K562 (cell line): ENCODE results near the gene CSF2. TPM values are rescaled to one million over a fixed set of nuclear protein-coding genes. Genes with fewer than 3 reads are reported as not detected.

Source experiments
- ATAC-seq: fragments of 200-7000 bp; cut with Tn5 transposase; 3 replicates; pipeline ENCODE4 v1.9.1; 2020; ENCODE audit warnings: moderate library complexity
- BruUV-seq: library from RNA; stranded (reverse); fragments of 400-500 nt; replicated peaks from 2 replicates; lab custom pipeline; 2021; lab: Mats Ljungman, UMichigan
- CTCF ChIA-PET: fragments of 300-600 bp; formaldehyde crosslinking; extraction: SDS; loops from one replicate; lab custom pipeline; 2021; ENCODE audit warnings: low intra/inter-chr PET ratio; lab: Yijun Ruan, JAX
- POLR2A ChIA-PET: fragments of 300-600, 350-650 bp; sonication (Branson Sonifier 250); formaldehyde crosslinking; extraction: SDS; loops from one replicate; lab custom pipeline; 2021; ENCODE audit warnings: antibody characterized with exemption, inconsistent platforms; lab: Yijun Ruan, JAX
- DNase-seq, 4 experiments: peaks; one replicate each; pipeline versions ENCODE4 v3.0.0 to v3.0.0-alpha.2; 2011 to 2018; ENCODE audit warnings: low spot score in 3 of 4, mixed read lengths in 3 of 4; ENCODE audit errors: extremely low read depth in 1 of 4
- FAIRE-seq: peaks from 2 replicates; lab custom pipeline; 2011; peaks lifted over from hg19 to GRCh38; lab: Jason Lieb, UNC
- H2AFZ ChIP-seq: 2 replicates; pipeline ENCODE4 v1.6.0; 2011; ENCODE audit warnings: low read depth, low read length, control low read depth, inconsistent platforms
- H3K27ac ChIP-seq: fragments of 200-600 bp; 3 replicates; pipeline ENCODE4 v1.8.0; 2011; ENCODE audit warnings: low read depth, mild to moderate bottlenecking, control low read depth, inconsistent platforms, low read length, moderate library complexity, mixed read lengths; ENCODE audit errors: extremely low read depth
- H3K27me3 ChIP-seq, 2 experiments: fragments of 300-600 bp in 1 of 2; 2 replicates in 1 of 2; 3 replicates in 1 of 2; pipeline versions ENCODE4 v1.6.0 to v1.8.0; 2011; ENCODE audit warnings: inconsistent platforms in 2 of 2, low read length in 2 of 2, mild to moderate bottlenecking in 1 of 2, mixed read lengths in 1 of 2, moderate library complexity in 1 of 2; ENCODE audit not compliant: control insufficient read depth in 2 of 2, insufficient read depth in 2 of 2
- H3K36me3 ChIP-seq: fragments of 300-600 bp; 3 replicates; pipeline ENCODE4 v1.8.0; 2011; ENCODE audit warnings: mild to moderate bottlenecking, low read length, inconsistent platforms; ENCODE audit not compliant: control insufficient read depth, insufficient read depth
- H3K4me1 ChIP-seq, 2 experiments: fragments of 200-600 bp in 1 of 2; replicated peaks in 1 of 2; 2 replicates in 1 of 2; 3 replicates in 1 of 2; pipeline versions ENCODE4 v1.5.1 to v1.8.0; 2011; ENCODE audit warnings: inconsistent platforms in 2 of 2, low read length in 2 of 2, mild to moderate bottlenecking in 1 of 2, mixed read lengths in 1 of 2, moderate library complexity in 1 of 2; ENCODE audit not compliant: control insufficient read depth in 2 of 2, insufficient read depth in 2 of 2
- H3K4me2 ChIP-seq: 2 replicates; pipeline ENCODE4 v1.6.1; 2011; ENCODE audit warnings: low read length, control low read depth, inconsistent platforms, mixed read lengths; ENCODE audit not compliant: insufficient read depth
- H3K4me3 ChIP-seq: fragments of 200-600 bp; sonication (generic), shearing (Covaris generic); 2 replicates; pipeline ENCODE4 v1.5.1; 2016; ENCODE audit warnings: control low read depth, inconsistent platforms
- H3K79me2 ChIP-seq: fragments of 200-600 bp; 3 replicates; pipeline ENCODE4 v1.8.0; 2011; ENCODE audit warnings: low read length, inconsistent platforms; ENCODE audit not compliant: control insufficient read depth, insufficient read depth
- H3K9ac ChIP-seq, 2 experiments: 2 replicates each; pipeline versions ENCODE4 v1.6.0 to v1.6.1; 2011; ENCODE audit warnings: low read depth in 2 of 2, low read length in 2 of 2, control low read depth in 1 of 2, inconsistent platforms in 1 of 2, mild to moderate bottlenecking in 1 of 2, mixed read lengths in 1 of 2; ENCODE audit not compliant: insufficient read depth in 1 of 2
- H3K9me1 ChIP-seq: one replicate; pipeline ENCODE4 v1.6.0; 2011; ENCODE audit warnings: inconsistent platforms, mild to moderate bottlenecking, low read length, moderate library complexity; ENCODE audit not compliant: control insufficient read depth, insufficient read depth
- H3K9me3 ChIP-seq: replicated peaks from 2 replicates; pipeline ENCODE4 v1.5.1; 2011; ENCODE audit warnings: low read depth, low read length, inconsistent platforms; ENCODE audit not compliant: control insufficient read depth, insufficient read depth
- H4K20me1 ChIP-seq: replicated peaks from 2 replicates; pipeline ENCODE4 v1.6.1; 2011; ENCODE audit warnings: low read length, inconsistent platforms, mixed read lengths; ENCODE audit not compliant: control insufficient read depth, insufficient read depth
- BDP1 ChIP-seq: IDR thresholded peaks from 3 replicates; pipeline ENCODE4 v1.6.1; 2011; ENCODE audit not compliant: insufficient read length, insufficient read depth
- CAMTA2 ChIP-seq: fragments of 250-450 bp; sonication (Bioruptor Pico); conservative IDR thresholded peaks from 2 replicates; pipeline ENCODE4 v1.5.1; 2022
- DACH1 ChIP-seq: fragments of 450-650 bp; IDR thresholded peaks from 2 replicates; pipeline ENCODE4 v1.6.1; 2018; ENCODE audit not compliant: partially characterized antibody
- FOXM1 ChIP-seq, 2 experiments: fragments of 450-650 bp in 1 of 2; sonication (generic) in 1 of 2; formaldehyde crosslinking in 1 of 2; IDR thresholded peaks; 2 replicates each; pipeline versions ENCODE4 v1.6.1 to v1.9.0; 2017 to 2022; ENCODE audit warnings: low read depth in 2 of 2, mild to moderate bottlenecking in 2 of 2, missing genetic modification reagents in 1 of 2, moderate library complexity in 1 of 2
- MCM3 ChIP-seq: fragments of 450-650 bp; IDR thresholded peaks from 2 replicates; pipeline ENCODE4 v1.6.1; 2016
- NFYB ChIP-seq: IDR thresholded peaks from 2 replicates; pipeline ENCODE4 v1.6.1; 2011; ENCODE audit warnings: mild to moderate bottlenecking, moderate library complexity; ENCODE audit not compliant: insufficient read length; ENCODE audit errors: extremely low read depth
- PHF20 ChIP-seq: fragments of 450-650 bp; IDR thresholded peaks from 2 replicates; pipeline ENCODE4 v1.6.1; 2018; ENCODE audit not compliant: partially characterized antibody
- PREB ChIP-seq: sonication (generic); formaldehyde crosslinking; IDR thresholded peaks from 2 replicates; pipeline ENCODE4 v1.8.1; 2023; ENCODE audit warnings: mild to moderate bottlenecking, missing genetic modification reagents
- ZNF212 ChIP-seq: fragments of 450-650 bp; formaldehyde crosslinking; IDR thresholded peaks from 2 replicates; pipeline ENCODE4 v1.4.0; 2020; ENCODE audit warnings: mild to moderate bottlenecking
- ZNF785 ChIP-seq: fragments of 250-450 bp; sonication (Bioruptor Pico); IDR thresholded peaks from 2 replicates; pipeline ENCODE4 v1.4.0; 2020; ENCODE audit warnings: mild to moderate bottlenecking
- WGBS: fragments of 100-300 bp; shearing (Covaris generic); methylation state at CpG from one replicate; pipeline ENCODE4 v1.1.6; 2016; ENCODE audit warnings: low coverage, mixed read lengths; ENCODE audit not compliant: insufficient coverage; ENCODE audit errors: missing lambda C conversion rate; 5-methylcytosine and 5-hydroxymethylcytosine counted together
- in situ Hi-C: fragments of 300-500 bp; cut with MboI; formaldehyde crosslinking; loops from 4 replicates; pipeline ENCODE4 v1.15.0; 2018; ENCODE audit warnings: inconsistent platforms, mixed read lengths
- intact Hi-C: fragments of 100-400 bp; cut with micrococcal nuclease; formaldehyde crosslinking; loops from 2 replicates; pipeline ENCODE4 v1.14.2; 2022
- polyA plus RNA-seq, 8 experiments: library from polyadenylated mRNA; depleted of rRNA in 4 of 8; stranded (reverse) in 5 of 8; unstranded in 3 of 8; fragments of >200 nt; fragmentation: Nextera tagmentation in 2 of 8; fragmentation: Illumina TruSeq in 1 of 8; extraction: Ambion mirVana in 2 of 8; extraction: Trizol in 1 of 8; gene quantifications; 2 replicates each; pipeline versions ENCODE4 v1.2.1 to v1.2.3, GENCODE V29; 2011 to 2014; ENCODE audit warnings: inconsistent platforms in 1 of 8, missing spikeins in 1 of 8
- total RNA-seq, 7 experiments: library from RNA; depleted of rRNA in 6 of 7; stranded (reverse); fragments of >200 nt in 6 of 7; fragmentation: Illumina TruSeq in 2 of 7; extraction: Trizol in 2 of 7; gene quantifications; 2 replicates each; pipeline versions ENCODE4 v1.2.1 to v1.2.3, GENCODE V29; 2011 to 2021; ENCODE audit warnings: low replicate concordance in 1 of 7
- TF ChIP-seq, protein P1 (sequence below), 2 experiments: fragments of 450-650 bp; IDR thresholded peaks; 2 replicates each; pipeline ENCODE4 v1.6.1; 2016

The CSF2 gene
- total and polyA plus RNA-seq, 9 of the 15 experiments (the other 6 are each of a cell fraction or from before 2014, with no cell fraction given), result 0.25 to 0.29 TPM; not detected in 7

GRCh38 chr5:132026516-132027008 lies 47.0 kb upstream of the CSF2 start (continued):
- no peak for TF ChIP-seq PREB (CRISPR knock-in tag)
- TF ChIP-seq ZNF212, result no peak
- TF ChIP-seq PHF20, result no peak
- no peak for TF ChIP-seq FOXM1 (IDR thresholded peaks at IDR 0.05; ENCODE audit: low read depth)
- TF ChIP-seq FOXM1 (CRISPR knock-in tag; IDR thresholded peaks at IDR 0.05; ENCODE audit: low read depth), result no peak
- no peak for TF ChIP-seq NFYB
- no peak for TF ChIP-seq ZNF785

GRCh38 chr5:132027027-132027426 lies 46.6 kb upstream of the CSF2 start:
- Histone ChIP-seq H3K4me3 (no peak overlapping the region), H3K79me2 (no peaks in the 10 kb centered on the region), H3K4me1 (peaks cover 3 to 4% of the 10 kb centered on the region in 2 experiments; a peak in 2 of 5 replicates), H3K4me2 (no peak overlapping the region), H4K20me1 (no peaks in the 10 kb centered on the region), H2AFZ (no peak overlapping the region), H3K9me1 (no peaks in the 10 kb centered on the region), H3K9me3 (no peaks in the 10 kb centered on the region), H3K27me3 (peaks cover 9 to 36% of the 10 kb centered on the region in 2 experiments; a peak in 4 of 5 replicates), H3K36me3 (no peaks in the 10 kb centered on the region), H3K9ac (no peak overlapping the region; a peak in 1 of 4 replicates), H3K27ac (no peak overlapping the region)
- no peak for FAIRE-seq
- no peak for ATAC-seq
- no peak for DNase-seq
- no TSS peak for BruUV-seq
- intact Hi-C loops, result no loop called here
- in situ Hi-C loops, result no loop called here
- WGBS, result 0% methylated on average over 2 of the region's 2 CpGs
- POLR2A ChIA-PET, result no interaction called here
- CTCF ChIA-PET, result no interaction called here
- no peak for TF ChIP-seq MCM3
- TF ChIP-seq, protein P1, sequence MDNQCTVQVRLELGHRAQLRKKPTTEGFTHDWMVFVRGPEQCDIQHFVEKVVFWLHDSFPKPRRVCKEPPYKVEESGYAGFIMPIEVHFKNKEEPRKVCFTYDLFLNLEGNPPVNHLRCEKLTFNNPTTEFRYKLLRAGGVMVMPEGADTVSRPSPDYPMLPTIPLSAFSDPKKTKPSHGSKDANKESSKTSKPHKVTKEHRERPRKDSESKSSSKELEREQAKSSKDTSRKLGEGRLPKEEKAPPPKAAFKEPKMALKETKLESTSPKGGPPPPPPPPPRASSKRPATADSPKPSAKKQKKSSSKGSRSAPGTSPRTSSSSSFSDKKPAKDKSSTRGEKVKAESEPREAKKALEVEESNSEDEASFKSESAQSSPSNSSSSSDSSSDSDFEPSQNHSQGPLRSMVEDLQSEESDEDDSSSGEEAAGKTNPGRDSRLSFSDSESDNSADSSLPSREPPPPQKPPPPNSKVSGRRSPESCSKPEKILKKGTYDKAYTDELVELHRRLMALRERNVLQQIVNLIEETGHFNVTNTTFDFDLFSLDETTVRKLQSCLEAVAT (IDR thresholded peaks at IDR 0.05), result no peak
- TF ChIP-seq BDP1, result no peak
- no peak for TF ChIP-seq CAMTA2 (CRISPR knock-in tag)
- no peak for TF ChIP-seq DACH1
